WI38 (cell line): ENCODE measurements around the gene PRCP.

Source experiments
- H3K4me3 ChIP-seq: 2 replicates; pipeline ENCODE4 v1.5.1; 2011; ENCODE audit warnings: low read depth, mild to moderate bottlenecking, control low read depth, low read length
- CTCF ChIP-seq: IDR thresholded peaks from 2 replicates; pipeline ENCODE4 v1.5.1; 2012; ENCODE audit warnings: low read depth, mild to moderate bottlenecking, control low read depth, low read length

Gene PRCP

GRCh38 chr11:82792822-82793569, 107.2 kb downstream of the PRCP start:
- no peak overlapping the region for H3K4me3 ChIP-seq
- TF ChIP-seq CTCF: no peak

GRCh38 chr11:82792319-82792718, 107.9 kb downstream of the PRCP start:
- TF ChIP-seq CTCF: no peak
- H3K4me3 ChIP-seq: no peak overlapping the region

GRCh38 chr11:82791779-82792178, 108.5 kb downstream of the PRCP start:
- no peak overlapping the region for H3K4me3 ChIP-seq

GRCh38 chr11:82790723-82791484, 109.3 kb downstream of the PRCP start:
- no peak for TF ChIP-seq CTCF

More at GRCh38 chr11:82791779-82792178, 108.5 kb downstream of the PRCP start:
- TF ChIP-seq CTCF: no peak

GRCh38 chr11:82787981-82788380, 112.2 kb downstream of the PRCP start:
- no peak overlapping the region for H3K4me3 ChIP-seq
- TF ChIP-seq CTCF: no peak

More at GRCh38 chr11:82790723-82791484, 109.3 kb downstream of the PRCP start:
- H3K4me3 ChIP-seq: no peak overlapping the region

GRCh38 chr11:82786836-82787235, 113.4 kb downstream of the PRCP start:
- TF ChIP-seq CTCF: no peak
- H3K4me3 ChIP-seq: no peak overlapping the region

- TF ChIP-seq CTCF: no peak
- no peak overlapping the region for H3K4me3 ChIP-seq
Observed at GRCh38 chr11:82786001-82786400, 114.2 kb downstream of the PRCP start.
